Peyer's patch (tissue), 4 donors: ENCODE data around the gene DENND2A.

Experiments
- CTCF ChIP-seq, 6 experiments: fragments of 450-650 bp in 4 of 6; fragments of 200-600 bp in 2 of 6; sonication (generic) in 1 of 6; IDR thresholded peaks; one replicate each; pipeline ENCODE4 v1.5.1; 2017 to 2019; ENCODE audit warnings: antibody characterized with exemption in 6 of 6, mild to moderate bottlenecking in 3 of 6, moderate library complexity in 1 of 6
- POLR2A ChIP-seq, 2 donors: fragments of 450-650 bp; IDR thresholded peaks; one replicate each; pipeline ENCODE4 v1.5.1; 2017; ENCODE audit warnings: antibody characterized with exemption in 2 of 2, mild to moderate bottlenecking in 2 of 2, moderate library complexity in 2 of 2

DNA sequence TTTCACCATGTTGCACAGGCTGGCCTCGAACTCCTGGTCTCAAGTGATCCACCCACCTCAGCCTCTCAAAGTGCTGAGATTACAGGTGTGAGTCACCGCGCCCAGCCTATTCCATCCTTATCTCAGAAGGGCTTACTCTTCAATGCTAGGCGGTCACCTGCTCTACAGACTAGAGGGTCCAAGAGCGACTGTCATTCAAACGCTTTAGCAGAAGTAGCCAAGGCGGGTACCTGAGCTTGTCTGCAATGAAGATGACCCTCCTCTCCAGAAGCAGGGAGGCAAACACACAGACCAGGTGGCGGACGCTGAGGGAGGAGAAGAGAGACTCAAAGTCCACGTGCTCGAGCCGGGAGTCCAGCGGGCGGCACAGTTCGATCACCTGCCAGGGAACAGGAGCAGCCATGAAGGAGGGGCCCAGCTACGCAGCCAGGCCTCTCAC is 96.2 kb downstream of the DENND2A start:
- TF ChIP-seq CTCF (IDR thresholded peaks at IDR 0.05) = no peak
- peak in 1 of 2 donors; percentile 21 for TF ChIP-seq POLR2A (IDR thresholded peaks at IDR 0.05)
